C1 segment of cervical spinal cord (tissue), 14 donors: ENCODE data around the gene IQCE.

ENCODE experiments used
- DNase-seq, 14 donors: peaks; one replicate each; lab custom pipeline; 2025; lab: John Stamatoyannopoulos, UW

IQCE gene

DNA sequence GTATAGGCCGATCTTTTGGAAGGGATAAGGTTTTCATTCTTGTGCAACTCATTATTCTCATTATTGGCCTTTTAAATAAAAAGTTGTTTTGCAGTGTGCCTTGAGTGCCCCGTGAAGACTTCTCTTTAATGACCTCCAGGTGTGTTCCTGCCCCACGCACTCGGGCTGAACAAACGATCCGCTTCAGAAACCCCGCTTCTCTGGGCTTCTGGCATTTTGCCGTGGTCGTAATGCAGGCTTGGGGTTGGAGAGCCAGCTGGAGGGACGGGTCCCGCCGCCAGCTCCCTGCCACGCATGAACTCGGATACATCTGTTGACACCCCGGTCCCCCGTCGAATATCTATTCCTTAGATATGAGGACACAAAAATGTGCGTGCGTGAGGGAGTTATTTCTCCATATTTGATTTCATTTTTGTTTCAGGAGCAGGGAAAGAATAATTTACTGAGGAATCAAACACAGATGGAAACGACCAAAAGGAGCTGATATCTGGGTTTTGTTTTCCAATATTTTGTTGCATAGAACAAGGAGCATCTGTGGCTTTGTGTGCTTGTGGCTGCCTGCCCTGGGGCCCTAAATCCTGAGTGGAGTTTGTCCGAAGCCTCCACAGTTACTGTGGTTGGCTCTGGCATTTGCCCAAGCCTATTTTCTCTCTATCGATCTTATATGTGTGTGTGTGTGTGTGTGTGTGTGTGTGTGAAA, 56.0 kb downstream of the IQCE start:
- DNase-seq = peak in 1 of 14 donors; percentile 24

- peak in 8 of 14 donors; percentile 24 to 75 (median 54) for DNase-seq
Observed at GRCh38 chr7:2616387-2617324, 57.9 kb downstream of the IQCE start.

- peak in 2 of 14 donors; percentile 28 to 71 for DNase-seq
Observed at GRCh38 chr7:2617325-2617905, 58.6 kb downstream of the IQCE start.

DNA sequence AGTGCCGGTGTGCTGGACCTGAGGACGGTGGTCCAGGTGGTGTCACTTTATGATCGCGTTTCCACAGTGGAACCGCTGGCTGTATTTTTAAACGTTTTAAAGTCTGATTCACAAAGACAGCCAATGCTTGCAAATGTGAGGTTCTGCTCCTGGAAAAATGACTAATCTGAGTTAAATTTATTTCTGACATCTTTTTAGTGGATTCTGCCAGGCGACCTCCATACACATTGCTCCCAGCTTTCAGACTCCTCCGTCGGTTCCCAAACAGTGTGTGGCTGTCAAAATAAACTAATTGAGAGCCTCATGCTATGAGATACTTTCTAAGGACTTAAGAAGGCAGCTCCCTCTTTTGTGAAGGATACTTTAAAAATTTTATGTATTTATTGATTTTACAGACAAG, 60.3 kb downstream of the IQCE start:
- DNase-seq = no peak

GRCh38 chr7:2621061-2621828, 62.5 kb downstream of the IQCE start:
- DNase-seq = peak in 4 of 14 donors; percentile 23 to 32 (median 30)

DNA sequence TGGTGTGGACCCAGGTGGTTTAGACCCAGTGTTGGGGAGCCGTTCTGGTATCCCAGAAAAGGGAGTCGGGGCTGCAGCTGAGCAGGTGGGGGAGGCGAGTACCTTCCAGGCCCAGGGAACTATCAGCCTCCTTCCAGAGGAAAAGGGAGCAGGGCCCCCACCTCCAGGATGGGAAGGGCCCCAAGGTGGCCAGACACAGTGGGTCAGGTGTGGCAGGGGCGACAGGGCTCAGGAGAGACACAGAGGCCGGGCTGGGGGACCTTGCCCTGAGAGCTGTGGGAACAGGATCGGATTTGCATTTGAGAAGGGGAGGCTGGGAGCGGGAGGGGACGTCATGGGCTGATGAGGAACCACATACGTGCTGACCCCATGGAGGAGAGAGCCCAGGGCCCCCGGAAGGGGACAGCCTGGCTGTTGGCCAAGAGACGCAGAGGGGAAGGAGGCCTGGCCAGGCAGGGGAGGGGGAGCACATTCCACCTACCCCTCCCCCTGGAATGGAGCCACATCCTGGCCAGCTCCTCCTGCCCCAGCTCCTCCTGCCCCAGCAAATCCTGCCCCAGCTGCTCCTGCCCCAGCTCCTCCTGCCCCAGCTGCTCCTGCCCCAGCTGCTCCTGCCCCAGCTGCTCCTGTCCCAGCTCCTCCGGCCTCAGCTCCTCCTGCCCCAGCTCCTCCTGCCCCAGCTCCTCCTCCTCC, 63.3 kb downstream of the IQCE start:
- peak in 1 of 14 donors; percentile 21 for DNase-seq

- no peak for DNase-seq
Observed at GRCh38 chr7:2622869-2623697, 64.3 kb downstream of the IQCE start.

DNA sequence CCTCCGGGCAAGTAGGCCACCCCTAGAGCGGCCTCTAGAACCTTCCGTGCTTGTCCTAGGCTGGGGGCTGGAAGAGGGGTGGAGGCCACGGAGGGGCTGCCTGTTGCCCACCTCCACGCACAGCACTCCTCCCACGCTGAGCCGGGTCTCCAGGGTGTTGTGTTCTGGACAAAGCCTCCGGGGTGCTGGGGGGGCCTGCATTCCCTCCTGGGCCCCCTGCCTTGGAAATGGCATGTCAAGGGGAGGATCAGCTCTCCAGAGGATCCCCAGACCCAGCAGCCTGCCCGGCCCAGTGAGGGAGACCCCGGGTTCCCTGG, 64.9 kb downstream of the IQCE start:
- DNase-seq = no peak

DNA sequence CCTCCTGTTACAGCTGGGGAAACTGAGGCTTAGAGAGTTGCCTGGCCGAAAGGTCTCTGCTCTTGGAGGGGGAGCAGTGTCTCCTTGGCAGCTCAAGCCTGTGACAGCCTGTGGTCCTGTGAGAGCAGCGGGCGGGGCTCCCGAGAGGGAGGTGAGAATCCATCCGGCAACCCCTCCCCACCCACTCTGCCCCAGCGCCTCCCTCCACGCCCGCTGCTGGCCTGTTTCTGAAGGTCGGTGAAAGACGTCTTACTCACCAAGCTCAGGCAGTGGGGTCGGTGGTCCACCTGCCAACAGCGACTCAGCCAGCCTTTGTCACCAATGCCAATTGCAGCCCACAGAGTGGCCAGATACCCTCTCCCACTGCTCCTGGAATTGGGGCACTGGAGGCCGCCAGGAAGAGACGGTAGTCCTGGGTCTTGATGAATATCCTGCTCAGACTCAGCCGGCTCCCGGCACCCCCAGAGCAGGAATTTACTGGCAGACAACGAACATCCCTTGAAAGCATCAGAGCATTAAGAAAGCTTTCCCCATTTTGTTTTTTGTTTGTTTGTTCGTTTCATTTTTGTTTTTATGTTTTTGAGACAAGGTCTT, 65.6 kb downstream of the IQCE start:
- peak in 1 of 14 donors; percentile 68 for DNase-seq

- DNase-seq = no peak
Observed at GRCh38 chr7:2626498-2627117, 67.8 kb downstream of the IQCE start.

DNA sequence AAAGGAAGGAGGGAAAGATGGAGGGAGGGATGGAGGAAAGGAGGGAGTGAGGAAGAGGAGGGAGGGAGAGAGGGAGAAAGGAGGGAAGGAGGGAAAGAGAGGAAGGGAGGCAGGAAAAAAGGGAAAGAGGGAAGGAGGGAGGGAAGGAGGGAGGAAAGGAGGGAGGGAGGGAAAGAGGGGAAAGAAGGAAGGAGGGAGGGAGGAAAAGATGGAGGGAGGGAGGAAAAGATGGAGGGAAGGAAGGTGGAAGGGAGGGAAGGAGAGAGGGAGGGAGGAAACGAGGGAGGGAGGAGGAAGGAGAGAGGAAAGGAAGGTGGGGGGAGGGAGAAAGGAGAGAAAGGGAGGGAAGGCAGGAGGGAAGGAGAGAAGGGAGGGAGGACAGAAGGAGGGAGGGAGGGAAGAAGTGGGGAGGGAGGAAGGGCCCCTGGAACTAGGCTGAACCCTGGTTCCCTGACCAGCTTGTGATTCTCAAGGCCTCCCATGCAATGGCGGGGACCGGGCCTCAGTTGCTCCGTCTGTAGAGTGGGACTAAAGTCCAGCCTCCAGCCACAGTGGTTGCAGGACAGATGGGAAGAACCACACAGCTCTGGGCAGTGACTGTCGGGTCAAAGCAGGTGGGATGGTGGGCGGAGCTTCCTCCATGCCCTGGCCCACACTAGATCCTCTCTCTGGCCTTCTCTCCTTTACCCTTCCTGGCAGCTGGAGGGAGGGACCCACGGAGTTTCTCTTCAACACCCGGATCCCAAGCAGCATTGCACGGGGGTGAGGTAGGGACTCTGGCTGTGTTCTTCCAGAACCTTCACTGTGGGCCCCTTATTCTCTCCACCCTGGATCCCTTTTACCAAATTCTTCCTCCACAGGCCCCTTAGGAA, 68.7 kb downstream of the IQCE start:
- DNase-seq = no peak

- DNase-seq = peak in 2 of 14 donors; percentile 17 to 20
Observed at GRCh38 chr7:2628130-2628482, 69.3 kb downstream of the IQCE start.

DNA sequence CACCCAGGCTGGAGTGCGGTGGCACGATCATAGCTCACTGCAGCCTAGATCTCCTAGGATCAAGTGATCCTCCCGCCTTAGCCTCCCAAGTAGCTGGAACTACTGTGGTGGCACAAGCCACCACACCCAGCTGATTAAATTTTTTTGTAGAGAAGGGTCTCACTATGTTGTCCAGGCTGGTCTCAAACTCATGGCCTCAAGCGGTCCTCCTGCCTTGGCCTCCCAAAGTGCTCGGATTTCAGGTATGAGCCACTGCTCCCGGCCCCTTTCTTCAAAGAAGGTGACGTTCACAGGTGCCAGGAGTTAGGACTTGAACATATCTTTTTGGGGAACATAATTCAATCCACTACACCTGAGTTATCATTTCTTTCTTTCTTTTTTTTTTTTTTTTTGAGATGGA, 70.1 kb downstream of the IQCE start:
- no peak for DNase-seq

DNA sequence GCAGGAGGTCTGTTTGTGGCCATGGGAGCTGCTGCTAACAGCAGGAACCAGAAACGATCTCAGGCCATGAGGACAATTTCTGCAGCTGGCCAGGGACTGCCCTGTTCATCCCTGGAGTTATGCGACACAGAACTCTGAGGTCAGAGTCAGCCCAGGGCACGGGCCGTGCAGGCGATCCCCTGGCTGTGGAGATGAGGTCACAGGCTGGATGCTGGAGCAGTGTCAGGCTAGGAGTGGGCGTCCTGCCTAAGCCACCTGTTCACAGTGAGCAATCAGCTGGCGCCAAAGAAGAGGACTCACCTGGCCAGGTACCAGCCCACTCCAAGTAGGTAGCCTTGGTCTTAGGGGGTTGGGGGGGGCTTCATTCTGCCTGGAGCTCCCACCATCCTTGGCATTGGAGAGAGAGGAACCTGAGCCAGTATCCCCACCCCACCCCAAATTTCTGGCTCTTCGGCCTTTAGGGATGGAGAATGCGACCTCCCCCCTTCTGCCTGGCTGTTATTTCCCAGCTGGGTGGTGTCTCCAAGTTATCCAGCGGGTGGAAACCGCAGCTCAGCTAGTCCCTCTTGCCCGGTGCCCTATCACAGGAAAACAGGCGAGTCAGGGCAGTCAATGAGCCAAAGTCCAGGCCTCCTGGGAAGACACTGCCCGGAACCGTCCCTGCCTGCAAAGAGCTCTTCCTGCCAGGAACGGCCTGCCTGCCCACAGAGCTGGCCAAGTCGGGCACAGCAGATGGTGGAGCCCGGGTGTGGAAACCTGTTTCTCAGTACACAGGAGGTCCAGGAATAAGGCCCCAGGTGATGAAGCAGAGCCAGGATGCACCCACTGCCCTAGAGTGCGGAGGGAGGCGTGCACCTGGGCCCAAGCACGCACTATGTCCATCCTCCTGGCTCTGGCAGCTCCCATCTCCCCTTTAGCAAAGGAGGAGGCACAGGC, 71.2 kb downstream of the IQCE start:
- DNase-seq = peak in 6 of 14 donors; percentile 19 to 96 (median 46)

DNA sequence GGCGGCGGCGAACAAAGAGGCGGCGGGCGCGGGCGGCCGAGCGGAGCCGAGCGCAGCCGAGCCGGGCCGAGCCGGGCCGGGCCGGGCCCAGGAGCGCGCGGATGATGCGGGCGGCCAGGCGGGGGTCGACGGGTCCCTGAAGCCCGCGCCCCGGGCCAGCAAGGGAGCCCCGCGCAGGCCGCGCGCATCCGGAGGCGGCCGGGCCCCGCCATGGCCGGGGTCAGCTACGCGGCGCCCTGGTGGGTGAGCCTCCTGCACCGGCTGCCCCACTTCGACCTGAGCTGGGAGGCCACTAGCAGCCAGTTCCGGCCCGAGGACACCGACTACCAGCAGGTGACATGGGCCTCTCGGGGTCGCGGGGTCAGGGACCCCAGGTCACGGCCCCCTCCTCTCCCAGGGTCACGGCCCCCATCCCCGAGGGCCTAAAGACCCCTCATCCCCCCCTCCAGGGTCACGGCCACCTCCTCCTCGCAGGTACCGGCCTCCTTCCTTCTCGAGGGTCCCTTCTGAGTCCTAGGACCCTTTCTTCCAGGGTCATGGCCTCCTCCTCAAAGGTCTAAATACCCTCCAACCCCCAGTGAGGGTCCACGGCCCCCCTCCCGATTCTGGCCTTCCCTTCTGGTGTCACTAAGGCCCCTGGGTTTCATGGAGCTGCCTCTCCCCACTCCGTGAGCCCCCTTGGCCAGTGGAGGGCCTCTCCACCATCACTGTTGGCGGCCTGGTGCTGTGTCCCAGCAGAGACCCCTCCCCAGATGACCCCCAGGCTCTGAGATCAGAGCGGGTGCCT, 73.4 kb downstream of the IQCE start, which contains the start of gene TTYH3:
Gene TTYH3, plus strand, starts transcription at position 41 of the 787 bp plus-strand sequence. Its CDS starts 170 bp downstream, at position 211.
- peak in 3 of 14 donors; percentile 51 to 64 (median 55) for DNase-seq
